Neuronal stem cell (in vitro differentiated cells): ENCODE data around the gene ADSL.

Source experiments
- DNase-seq: peaks from one replicate; pipeline ENCODE4 v3.0.0-alpha.2; 2013; ENCODE audit warnings: low spot score
- H2AFZ ChIP-seq: one replicate; pipeline ENCODE4 v1.6.1; 2013; ENCODE audit warnings: mild to moderate bottlenecking, low read length, inconsistent platforms
- H2AK5ac ChIP-seq: 2 replicates; pipeline ENCODE4 v1.6.1; 2013; ENCODE audit warnings: low read depth, mild to moderate bottlenecking, inconsistent platforms, low read length, moderate library complexity, mixed read lengths
- H2BK120ac ChIP-seq: 2 replicates; pipeline ENCODE4 v1.6.1; 2013; ENCODE audit warnings: low read depth, mild to moderate bottlenecking, inconsistent platforms, low read length, moderate library complexity, mixed read lengths
- H2BK12ac ChIP-seq: one replicate; pipeline ENCODE4 v1.6.1; 2013; ENCODE audit warnings: low read length, inconsistent platforms
- H2BK15ac ChIP-seq: 2 replicates; pipeline ENCODE4 v1.6.1; 2013; ENCODE audit warnings: mild to moderate bottlenecking, low read length, inconsistent platforms, mixed read lengths
- H2BK5ac ChIP-seq: one replicate; pipeline ENCODE4 v1.6.1; 2013; ENCODE audit warnings: inconsistent platforms, mild to moderate bottlenecking, low read length, moderate library complexity
- H3K14ac ChIP-seq: one replicate; pipeline ENCODE4 v1.6.1; 2013; ENCODE audit warnings: low read length, inconsistent platforms
- H3K18ac ChIP-seq: 2 replicates; pipeline ENCODE4 v1.6.1; 2013; ENCODE audit warnings: low read length, inconsistent platforms
- H3K23ac ChIP-seq: 2 replicates; pipeline ENCODE4 v1.6.1; 2013; ENCODE audit warnings: low read depth, mild to moderate bottlenecking, mixed read lengths, low read length, inconsistent platforms; ENCODE audit not compliant: poor library complexity
- H3K27ac ChIP-seq: replicated peaks from 3 replicates; pipeline ENCODE4 v1.5.1; 2013; ENCODE audit warnings: low read length, inconsistent platforms
- H3K27me3 ChIP-seq, 3 experiments: 2 replicates each; pipeline ENCODE4 v1.6.1; 2013; ENCODE audit warnings: low read length in 3 of 3, mild to moderate bottlenecking in 2 of 3, inconsistent platforms in 1 of 3, low read depth in 1 of 3, mixed read lengths in 1 of 3, moderate library complexity in 1 of 3; ENCODE audit not compliant: control insufficient read depth in 3 of 3, insufficient read depth in 3 of 3
- H3K36me3 ChIP-seq, 2 donors: replicated peaks in 1 of 2; 2 replicates each; pipeline ENCODE4 v1.6.1; 2013; ENCODE audit warnings: low read length in 2 of 2; ENCODE audit not compliant: control insufficient read depth in 2 of 2, insufficient read depth in 2 of 2
- H3K4ac ChIP-seq: 2 replicates; pipeline ENCODE4 v1.6.1; 2013; ENCODE audit warnings: inconsistent platforms, mild to moderate bottlenecking, low read length, moderate library complexity
- H3K4me1 ChIP-seq, 2 donors: 1 replicate in 1 of 2; 2 replicates in 1 of 2; pipeline ENCODE4 v1.6.1; 2013; ENCODE audit warnings: low read length in 2 of 2, low read depth in 1 of 2; ENCODE audit not compliant: control insufficient read depth in 2 of 2, insufficient read depth in 1 of 2
- H3K4me2 ChIP-seq: one replicate; pipeline ENCODE4 v1.6.1; 2013; ENCODE audit warnings: mild to moderate bottlenecking, low read length, inconsistent platforms; ENCODE audit not compliant: insufficient read depth, poor library complexity, severe bottlenecking
- H3K4me3 ChIP-seq, 2 donors: 2 replicates each; pipeline ENCODE4 v1.5.1; 2013; ENCODE audit warnings: low read length in 2 of 2, mild to moderate bottlenecking in 2 of 2, inconsistent platforms in 1 of 2, moderate library complexity in 1 of 2
- H3K79me1 ChIP-seq: one replicate; pipeline ENCODE4 v1.6.1; 2013; ENCODE audit warnings: low read depth, mild to moderate bottlenecking, inconsistent platforms, low read length, moderate library complexity
- H3K9ac ChIP-seq: one replicate; pipeline ENCODE4 v1.6.1; 2013; ENCODE audit warnings: mild to moderate bottlenecking, low read depth, low read length, inconsistent platforms; ENCODE audit not compliant: poor library complexity
- H3K9me3 ChIP-seq, 2 donors: replicated peaks in 1 of 2; 2 replicates each; pipeline versions ENCODE3 to v1.6.1; 2013; ENCODE audit warnings: low read length in 2 of 2, mild to moderate bottlenecking in 2 of 2, inconsistent platforms in 1 of 2, low read depth in 1 of 2, mixed read lengths in 1 of 2, moderate library complexity in 1 of 2; ENCODE audit not compliant: control insufficient read depth in 2 of 2, insufficient read depth in 1 of 2
- H4K8ac ChIP-seq: one replicate; pipeline ENCODE4 v1.6.1; 2013; ENCODE audit warnings: low read depth, mild to moderate bottlenecking, inconsistent platforms, low read length, moderate library complexity
- H4K91ac ChIP-seq: one replicate; pipeline ENCODE4 v1.6.1; 2013; ENCODE audit warnings: low read length, low read depth, mild to moderate bottlenecking, inconsistent platforms; ENCODE audit not compliant: poor library complexity
- WGBS, 2 donors: extraction: QIAGEN DNeasy Blood & Tissue Kit; methylation state at CpG; one replicate each; pipeline ENCODE4 v1.1.7; 2013; ENCODE audit warnings: missing lambda C conversion rate in 2 of 2, mixed read lengths in 1 of 2; ENCODE audit not compliant: insufficient read length in 2 of 2, insufficient replicate concordance in 1 of 2; ENCODE audit errors: extremely low coverage in 2 of 2; 5-methylcytosine and 5-hydroxymethylcytosine counted together

Gene ADSL

GRCh38 chr22:40345271-40345670 is 1.0 kb upstream of the ADSL start:
- H4K91ac ChIP-seq: no peak overlapping the region
- H3K36me3 ChIP-seq: peaks cover 3 to 22% of the 10 kb centered on the region in 2 donors
- H2BK5ac ChIP-seq: no peak overlapping the region
- H3K27ac ChIP-seq: no peak overlapping the region
- H3K14ac ChIP-seq: no peak overlapping the region
- H2BK15ac ChIP-seq: no peak overlapping the region
- no peak overlapping the region for H2BK120ac ChIP-seq
- H3K23ac ChIP-seq: no peak overlapping the region
- no peak overlapping the region for H3K4ac ChIP-seq
- peaks cover 0 to 2% of the 10 kb centered on the region in 2 donors for H3K9me3 ChIP-seq
- H4K8ac ChIP-seq: no peak overlapping the region
- no peaks in the 10 kb centered on the region for H3K27me3 ChIP-seq
- no CpG with 5 or more reads among the region's 6 CpGs for WGBS, 2 donors
- H3K4me1 ChIP-seq: peaks cover 2 to 10% of the 10 kb centered on the region in 2 donors
- no peak overlapping the region for H2BK12ac ChIP-seq
- no peak overlapping the region for H3K9ac ChIP-seq
- peaks cover 7% of the 10 kb centered on the region for H3K79me1 ChIP-seq
- H3K4me3 ChIP-seq: peak overlapping the region in 1 of 2 donors; percentile 84
- no peak overlapping the region for H2AK5ac ChIP-seq
- no peak overlapping the region for H3K4me2 ChIP-seq
- H2AFZ ChIP-seq: no peak overlapping the region
- no peak for DNase-seq
- no peak overlapping the region for H3K18ac ChIP-seq

GRCh38 chr22:40345815-40346184 is 500 bp upstream of the ADSL start:
- H3K79me1 ChIP-seq: peaks cover 7% of the 10 kb centered on the region
- H3K4me2 ChIP-seq: peak overlapping the region; percentile 95
- peak overlapping the region; percentile 87 for H3K9ac ChIP-seq
- H3K23ac ChIP-seq: no peak overlapping the region
- H3K27me3 ChIP-seq: no peaks in the 10 kb centered on the region
- H2AK5ac ChIP-seq: no peak overlapping the region
- H3K27ac ChIP-seq: peak overlapping the region; percentile 89
- no CpG with 5 or more reads among the region's 20 CpGs for WGBS, 2 donors
- peaks cover 5 to 27% of the 10 kb centered on the region in 2 donors for H3K36me3 ChIP-seq
- no peak overlapping the region for H3K14ac ChIP-seq
- peak overlapping the region; percentile 77 for H3K18ac ChIP-seq
- no peak overlapping the region for H2BK12ac ChIP-seq
- no peak for DNase-seq
- peak overlapping the region; percentile 88 for H2BK5ac ChIP-seq
- peaks cover 2 to 10% of the 10 kb centered on the region in 2 donors for H3K4me1 ChIP-seq
- peak overlapping the region; percentile 94 for H2AFZ ChIP-seq
- peaks cover 0 to 2% of the 10 kb centered on the region in 2 donors for H3K9me3 ChIP-seq
- H4K91ac ChIP-seq: peak overlapping the region; percentile 86
- no peak overlapping the region for H3K4ac ChIP-seq
- no peak overlapping the region for H2BK120ac ChIP-seq
- no peak overlapping the region for H2BK15ac ChIP-seq
- H4K8ac ChIP-seq: no peak overlapping the region
- H3K4me3 ChIP-seq: peak overlapping the region; percentile 84 to 90

- H3K4me1 ChIP-seq: peaks cover 2 to 10% of the 10 kb centered on the region in 2 donors
- H2AK5ac ChIP-seq: no peak overlapping the region
- H3K79me1 ChIP-seq: peaks cover 7% of the 10 kb centered on the region
- no peak overlapping the region for H2AFZ ChIP-seq
- no peak overlapping the region for H4K8ac ChIP-seq
- no peak overlapping the region for H2BK120ac ChIP-seq
- no peak overlapping the region for H3K23ac ChIP-seq
- H2BK12ac ChIP-seq: no peak overlapping the region
- H3K18ac ChIP-seq: no peak overlapping the region
- no CpG with 5 or more reads among the region's 10 CpGs for WGBS, 2 donors
- H3K4ac ChIP-seq: no peak overlapping the region
- H3K9ac ChIP-seq: peak overlapping the region; percentile 75
- H3K4me3 ChIP-seq: peak overlapping the region; percentile 84 to 90
- no peak overlapping the region for H3K27ac ChIP-seq
- peak overlapping the region; percentile 88 for H2BK5ac ChIP-seq
- DNase-seq: no peak
- no peak overlapping the region for H4K91ac ChIP-seq
- no peak overlapping the region for H2BK15ac ChIP-seq
- H3K27me3 ChIP-seq: no peaks in the 10 kb centered on the region
- H3K9me3 ChIP-seq: peaks cover 0 to 2% of the 10 kb centered on the region in 2 donors
- peaks cover 9 to 41% of the 10 kb centered on the region in 2 donors for H3K36me3 ChIP-seq
- H3K14ac ChIP-seq: no peak overlapping the region
- peak overlapping the region; percentile 87 for H3K4me2 ChIP-seq
Observed at GRCh38 chr22:40347300-40347699, 1.0 kb downstream of the ADSL start.

- Histone ChIP-seq H3K27ac (no peak overlapping the region), H3K4ac (no peak overlapping the region), H3K4me3 (peak overlapping the region in 1 of 2 donors; percentile 84)
Observed at GRCh38 chr22:40348025-40348658, 1.8 kb downstream of the ADSL start.

More at GRCh38 chr22:40348025-40348658, 1.8 kb downstream of the ADSL start:
- H2BK120ac ChIP-seq: no peak overlapping the region
- no CpG with 5 or more reads among the region's 10 CpGs for WGBS, 2 donors
- no peak overlapping the region for H2BK5ac ChIP-seq
- no peak for DNase-seq
- no peak overlapping the region for H4K8ac ChIP-seq
- H3K18ac ChIP-seq: no peak overlapping the region
- H3K23ac ChIP-seq: no peak overlapping the region
- H3K9ac ChIP-seq: no peak overlapping the region
- no peaks in the 10 kb centered on the region for H3K27me3 ChIP-seq
- H3K4me1 ChIP-seq: peaks cover 2 to 10% of the 10 kb centered on the region in 2 donors
- peaks cover 0 to 2% of the 10 kb centered on the region in 2 donors for H3K9me3 ChIP-seq
- H3K4me2 ChIP-seq: no peak overlapping the region
- peaks cover 9 to 49% of the 10 kb centered on the region in 2 donors for H3K36me3 ChIP-seq
- H2AFZ ChIP-seq: no peak overlapping the region
- H2BK12ac ChIP-seq: no peak overlapping the region
- H3K14ac ChIP-seq: no peak overlapping the region
- H4K91ac ChIP-seq: no peak overlapping the region
- no peak overlapping the region for H2AK5ac ChIP-seq
- no peak overlapping the region for H2BK15ac ChIP-seq
- H3K79me1 ChIP-seq: peaks cover 7% of the 10 kb centered on the region
